VCaP (cell line): ENCODE results near the gene MTG2.

Experiments
- H3K27ac ChIP-seq: fragments of 450-650 bp; 2 replicates; pipeline ENCODE4 v1.5.1; 2017
- TF ChIP-seq, protein P1 (sequence below): fragments of 450-650 bp; conservative IDR thresholded peaks from 2 replicates; pipeline ENCODE4 v1.5.1; 2017; ENCODE audit warnings: mild to moderate bottlenecking, moderate library complexity

MTG2 gene

GRCh38 chr20:62198496-62198895 lies 15.7 kb downstream of the MTG2 start:
- TF ChIP-seq, protein P1, sequence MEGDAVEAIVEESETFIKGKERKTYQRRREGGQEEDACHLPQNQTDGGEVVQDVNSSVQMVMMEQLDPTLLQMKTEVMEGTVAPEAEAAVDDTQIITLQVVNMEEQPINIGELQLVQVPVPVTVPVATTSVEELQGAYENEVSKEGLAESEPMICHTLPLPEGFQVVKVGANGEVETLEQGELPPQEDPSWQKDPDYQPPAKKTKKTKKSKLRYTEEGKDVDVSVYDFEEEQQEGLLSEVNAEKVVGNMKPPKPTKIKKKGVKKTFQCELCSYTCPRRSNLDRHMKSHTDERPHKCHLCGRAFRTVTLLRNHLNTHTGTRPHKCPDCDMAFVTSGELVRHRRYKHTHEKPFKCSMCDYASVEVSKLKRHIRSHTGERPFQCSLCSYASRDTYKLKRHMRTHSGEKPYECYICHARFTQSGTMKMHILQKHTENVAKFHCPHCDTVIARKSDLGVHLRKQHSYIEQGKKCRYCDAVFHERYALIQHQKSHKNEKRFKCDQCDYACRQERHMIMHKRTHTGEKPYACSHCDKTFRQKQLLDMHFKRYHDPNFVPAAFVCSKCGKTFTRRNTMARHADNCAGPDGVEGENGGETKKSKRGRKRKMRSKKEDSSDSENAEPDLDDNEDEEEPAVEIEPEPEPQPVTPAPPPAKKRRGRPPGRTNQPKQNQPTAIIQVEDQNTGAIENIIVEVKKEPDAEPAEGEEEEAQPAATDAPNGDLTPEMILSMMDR: no peak
- H3K27ac ChIP-seq: no peak overlapping the region

GRCh38 chr20:62198931-62199330 lies 16.1 kb downstream of the MTG2 start:
- H3K27ac ChIP-seq: no peak overlapping the region
- TF ChIP-seq, protein P1: no peak

- no peak overlapping the region for H3K27ac ChIP-seq
- TF ChIP-seq, protein P1: no peak
Measured at GRCh38 chr20:62200491-62201172, 17.8 kb downstream of the MTG2 start.

DNA sequence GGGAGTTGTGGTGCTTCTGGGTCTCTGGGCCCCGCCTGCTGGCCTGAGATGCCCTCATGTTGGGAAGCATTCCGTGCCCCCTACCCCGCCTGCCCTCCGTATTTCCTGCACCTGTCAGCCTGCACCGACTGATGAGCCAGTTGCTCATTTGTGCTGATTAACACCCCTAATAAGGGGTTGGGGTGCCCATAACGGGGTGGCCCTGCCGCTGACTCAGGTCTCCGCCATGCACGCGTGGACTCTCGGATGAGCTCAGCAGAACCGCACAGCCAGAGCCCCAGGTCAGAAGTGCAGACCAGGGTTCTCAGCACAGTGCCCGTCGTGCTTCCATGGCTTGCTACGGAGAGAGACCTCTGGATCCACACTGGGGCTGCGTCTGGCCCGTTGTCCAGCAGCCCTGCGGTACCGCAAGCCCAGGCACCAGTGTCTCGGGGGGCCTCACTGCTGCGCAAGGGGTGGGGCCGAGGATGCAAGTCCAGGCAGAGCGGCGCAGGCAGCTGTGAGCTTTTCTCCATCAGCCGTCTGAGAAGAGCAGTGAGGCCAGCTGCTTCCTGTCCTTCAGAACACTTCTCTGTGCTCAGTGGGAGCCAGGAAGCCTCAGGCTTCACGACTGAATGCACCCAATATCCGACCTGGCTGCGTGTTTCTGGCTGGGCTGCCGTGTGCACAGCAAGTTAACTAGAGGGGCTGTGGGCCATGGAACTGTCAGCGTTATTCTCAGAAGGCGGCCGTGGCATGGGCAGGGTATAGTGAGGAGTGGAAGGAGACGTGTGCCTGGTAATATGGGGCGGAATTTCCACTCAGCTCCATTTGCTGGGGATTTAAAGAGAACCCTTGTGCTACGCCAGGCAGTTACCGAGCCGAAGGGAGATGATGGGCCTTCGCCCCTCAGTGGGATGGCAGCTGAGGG lies 18.6 kb downstream of the MTG2 start:
- H3K27ac ChIP-seq: no peak overlapping the region
- TF ChIP-seq, protein P1: no peak

DNA sequence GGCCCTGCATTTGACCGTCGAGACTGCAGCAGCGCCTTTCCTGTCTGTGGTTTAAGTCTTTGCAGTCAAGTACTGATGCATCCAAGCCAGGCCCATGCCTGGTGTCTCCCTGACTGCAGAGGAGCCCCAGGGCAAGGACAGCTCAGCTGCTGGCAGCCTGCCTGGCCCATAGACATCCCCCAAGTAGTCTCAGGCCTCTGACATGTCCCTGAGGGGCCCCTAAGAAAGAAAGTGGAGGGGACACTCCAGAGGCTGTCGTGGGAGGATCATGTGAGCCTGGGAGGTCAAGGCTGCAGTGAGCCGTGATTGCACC lies 19.2 kb downstream of the MTG2 start:
- no peak overlapping the region for H3K27ac ChIP-seq
- TF ChIP-seq, protein P1: no peak

DNA sequence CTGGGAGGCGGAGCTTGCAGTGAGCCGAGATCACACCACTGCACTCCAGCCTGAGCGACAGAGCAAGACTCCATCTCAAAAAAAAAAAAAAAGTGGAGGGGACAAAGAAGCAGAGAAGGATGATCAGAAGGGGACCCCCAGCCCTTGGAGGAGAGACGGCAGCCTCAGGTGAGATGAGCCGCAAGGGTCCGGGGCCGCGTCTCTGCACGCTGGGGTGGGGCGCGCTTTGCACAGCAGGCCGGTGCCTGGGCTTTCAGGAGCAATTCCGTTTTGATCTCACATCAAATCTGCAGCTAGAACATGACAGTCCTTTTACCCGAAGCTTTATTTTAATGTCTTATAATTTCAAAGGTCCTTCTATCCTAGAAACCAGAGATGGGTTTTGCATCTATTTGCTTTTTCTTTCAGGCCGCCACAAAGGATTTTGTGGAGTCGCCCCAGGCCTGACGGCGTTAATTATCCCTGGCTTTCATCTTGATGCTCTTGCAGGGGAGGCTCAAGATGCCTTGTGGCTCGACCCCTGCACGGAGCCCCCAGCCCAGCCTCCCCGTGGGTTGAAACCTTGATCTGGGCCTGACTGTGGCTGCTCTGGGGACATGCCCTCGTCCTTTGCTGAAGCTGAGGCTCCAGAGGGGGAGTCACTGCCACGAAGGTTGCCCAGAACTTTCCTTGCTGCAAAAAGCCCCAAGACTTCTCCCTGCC lies 20.0 kb downstream of the MTG2 start:
- no peak overlapping the region for H3K27ac ChIP-seq
- TF ChIP-seq, protein P1: no peak

DNA sequence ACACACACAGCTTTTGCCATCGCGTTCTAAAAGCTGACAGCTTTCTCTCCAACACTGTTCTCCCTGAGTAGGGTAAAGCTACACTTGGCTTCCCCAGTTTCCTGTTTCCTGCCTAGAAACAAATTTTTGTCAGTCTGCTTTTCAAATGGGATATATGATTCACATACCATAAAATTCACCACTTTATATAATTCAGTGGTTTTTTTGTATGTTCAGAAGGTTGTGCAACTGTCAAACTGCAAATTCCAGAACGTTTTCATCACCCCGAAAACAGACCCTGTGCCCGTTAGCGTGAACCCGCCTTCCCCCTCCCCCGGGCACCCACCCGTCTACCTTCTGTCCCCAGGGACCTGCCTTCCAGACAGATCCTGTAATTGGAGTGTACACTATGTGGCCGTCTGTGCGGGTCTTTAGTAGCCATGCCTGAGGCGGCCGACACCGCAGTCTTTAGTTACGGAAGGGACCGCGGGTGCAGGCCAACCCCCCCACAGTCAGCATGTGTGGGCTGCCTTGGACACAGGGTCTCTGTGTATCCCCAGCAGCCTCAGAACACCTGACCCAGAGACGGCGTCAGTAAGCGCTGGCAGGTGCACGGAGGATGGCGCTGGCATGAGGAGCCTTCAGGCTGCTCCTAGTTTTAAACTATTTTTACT lies 20.7 kb downstream of the MTG2 start:
- TF ChIP-seq, protein P1: no peak

More for the DNA sequence above, 20.7 kb downstream of the MTG2 start:
- no peak overlapping the region for H3K27ac ChIP-seq
